Suprapubic skin (tissue), 4 donors: ENCODE measurements around the gene B3GALNT2. TPM values are rescaled to one million over a fixed set of nuclear protein-coding genes. Genes with fewer than 3 reads are reported as not detected.
"Not testable (repeated sequence)": the region's sequence is repeated elsewhere in the genome, so short reads cannot be mapped to it uniquely, and the experiment has no call there.

ENCODE experiments used
- DNase-seq, 2 donors: peaks; one replicate each; pipeline ENCODE4 v3.0.0-alpha.2; 2019; ENCODE audit warnings: low spot score in 2 of 2
- H3K27ac ChIP-seq: fragments of 200-600 bp; sonication (generic); one replicate; pipeline ENCODE4 v1.5.1; 2019
- H3K27me3 ChIP-seq: fragments of 200-600 bp; sonication (generic); one replicate; pipeline ENCODE4 v1.5.1; 2019
- H3K36me3 ChIP-seq: fragments of 200-600 bp; sonication (generic); one replicate; pipeline ENCODE4 v1.5.1; 2019
- H3K4me1 ChIP-seq: fragments of 200-600 bp; sonication (generic); one replicate; pipeline ENCODE4 v1.5.1; 2019
- H3K4me3 ChIP-seq: fragments of 200-600 bp; sonication (generic); one replicate; pipeline ENCODE4 v1.5.1; 2019; ENCODE audit warnings: mild to moderate bottlenecking
- H3K9me3 ChIP-seq: fragments of 200-600 bp; sonication (generic); one replicate; pipeline ENCODE4 v1.5.1; 2019
- CTCF ChIP-seq, 2 donors: fragments of 200-600 bp in 1 of 2; fragments of 450-650 bp in 1 of 2; sonication (generic) in 1 of 2; IDR thresholded peaks; one replicate each; pipeline ENCODE4 v1.5.1; 2016 to 2019; ENCODE audit warnings: antibody characterized with exemption in 2 of 2, mild to moderate bottlenecking in 1 of 2, moderate library complexity in 1 of 2
- EP300 ChIP-seq: sonication (generic); formaldehyde crosslinking; IDR thresholded peaks from one replicate; pipeline ENCODE4 v1.6.1; 2017; ENCODE audit warnings: antibody characterized with exemption
- POLR2A ChIP-seq, 2 donors: fragments of 450-650 bp; IDR thresholded peaks; one replicate each; pipeline ENCODE4 v1.6.1; 2017; ENCODE audit warnings: antibody characterized with exemption in 2 of 2, mild to moderate bottlenecking in 2 of 2, moderate library complexity in 2 of 2
- POLR2AphosphoS5 ChIP-seq, 3 donors: sonication (generic); formaldehyde crosslinking; IDR thresholded peaks; one replicate each; pipeline ENCODE4 v1.6.1; 2017; ENCODE audit warnings: antibody characterized with exemption in 3 of 3
- WGBS: methylation state at CpG from one replicate; pipeline ENCODE4 v1.1.5; 2018; 5-methylcytosine and 5-hydroxymethylcytosine counted together
- total RNA-seq, 4 donors: library from RNA; depleted of rRNA; stranded (reverse); fragments of >200 nt; gene quantifications; one replicate each; pipeline ENCODE4 v1.1.0, GENCODE V29; 2016

The B3GALNT2 gene
- total RNA-seq, 4 donors from 2014 or later, result 23.5 to 37.4 (median 29.5) TPM

GRCh38 chr1:235470741-235471439 is 33.4 kb downstream of the B3GALNT2 start:
- Histone ChIP-seq H3K27ac (no peak overlapping the region), H3K4me1 (no peaks in the 10 kb centered on the region), H3K4me3 (no peak overlapping the region), H3K27me3 (no peaks in the 10 kb centered on the region), H3K9me3 (no peaks in the 10 kb centered on the region), H3K36me3 (peaks cover 33% of the 10 kb centered on the region)
- 84% methylated on average over 6 of the region's 6 CpGs for WGBS
- TF ChIP-seq POLR2AphosphoS5 (IDR thresholded peaks at IDR 0.05), result no peak
- TF ChIP-seq CTCF (IDR thresholded peaks at IDR 0.05), result no peak
- TF ChIP-seq EP300, result no peak
- TF ChIP-seq POLR2A (IDR thresholded peaks at IDR 0.05), result no peak
- DNase-seq, result no peak

- DNase-seq, H3K4me1 ChIP-seq, H3K4me3 ChIP-seq, H3K27ac ChIP-seq, H3K9me3 ChIP-seq, H3K27me3 ChIP-seq: not testable (repeated sequence)
- 97% methylated on average over 2 of the region's 2 CpGs for WGBS
- H3K36me3 ChIP-seq, result peaks cover 33% of the 10 kb centered on the region
These were observed 34.4 kb downstream of the B3GALNT2 start for GRCh38 chr1:235469897-235470296.

GRCh38 chr1:235468970-235469369 is 35.3 kb downstream of the B3GALNT2 start:
- peaks cover 41% of the 10 kb centered on the region for H3K36me3 ChIP-seq
- no peak overlapping the region for H3K27ac ChIP-seq
- no peaks in the 10 kb centered on the region for H3K27me3 ChIP-seq
- H3K4me3 ChIP-seq, result no peak overlapping the region
- DNase-seq, result no peak
- no peaks in the 10 kb centered on the region for H3K4me1 ChIP-seq
- TF ChIP-seq CTCF (IDR thresholded peaks at IDR 0.05) (no peak), POLR2A (IDR thresholded peaks at IDR 0.05) (no peak), POLR2AphosphoS5 (IDR thresholded peaks at IDR 0.05) (no peak), EP300 (no peak)
- no peaks in the 10 kb centered on the region for H3K9me3 ChIP-seq
- WGBS, result 86% methylated on average over 4 of the region's 4 CpGs

GRCh38 chr1:235468004-235468403 is 36.2 kb downstream of the B3GALNT2 start:
- no peaks in the 10 kb centered on the region for H3K4me1 ChIP-seq
- no peak overlapping the region for H3K27ac ChIP-seq
- no peak overlapping the region for H3K4me3 ChIP-seq
- H3K27me3 ChIP-seq, result no peaks in the 10 kb centered on the region
- WGBS, result 86% methylated on average over 3 of the region's 3 CpGs
- no peak for TF ChIP-seq EP300
- TF ChIP-seq POLR2A (IDR thresholded peaks at IDR 0.05), result no peak
- TF ChIP-seq CTCF (IDR thresholded peaks at IDR 0.05), result no peak
- no peak for TF ChIP-seq POLR2AphosphoS5 (IDR thresholded peaks at IDR 0.05)
- no peaks in the 10 kb centered on the region for H3K9me3 ChIP-seq
- DNase-seq, result no peak
- peaks cover 38% of the 10 kb centered on the region for H3K36me3 ChIP-seq

GRCh38 chr1:235465066-235465465 is 39.2 kb downstream of the B3GALNT2 start:
- no peak overlapping the region for H3K27ac ChIP-seq
- no peak overlapping the region for H3K4me3 ChIP-seq
- no peaks in the 10 kb centered on the region for H3K27me3 ChIP-seq
- DNase-seq, result no peak
- WGBS, result 95% methylated on average over 3 of the region's 3 CpGs
- TF ChIP-seq EP300 (no peak), CTCF (IDR thresholded peaks at IDR 0.05) (no peak), POLR2AphosphoS5 (IDR thresholded peaks at IDR 0.05) (no peak), POLR2A (IDR thresholded peaks at IDR 0.05) (no peak)
- H3K36me3 ChIP-seq, result peaks cover 28% of the 10 kb centered on the region
- H3K9me3 ChIP-seq, result no peaks in the 10 kb centered on the region
- H3K4me1 ChIP-seq, result no peaks in the 10 kb centered on the region

GRCh38 chr1:235462832-235463231 is 41.4 kb downstream of the B3GALNT2 start:
- H3K36me3 ChIP-seq, result peaks cover 22% of the 10 kb centered on the region
- H3K27ac ChIP-seq, H3K4me3 ChIP-seq: not testable (repeated sequence)

More at GRCh38 chr1:235462832-235463231, 41.4 kb downstream of the B3GALNT2 start:
- H3K27me3 ChIP-seq, H3K9me3 ChIP-seq, DNase-seq, H3K4me1 ChIP-seq: not testable (repeated sequence)
- 98% methylated on average over 3 of the region's 3 CpGs for WGBS
